DMS53 treated with DMSO at 0.1 percent for 48 hours (cell line): ENCODE measurements around the gene DDX10.
A peak's percentile ranks its signal among the peaks of the same experiment; 100 is the strongest.
"Not testable (repeated sequence)": the region's sequence is repeated elsewhere in the genome, so short reads cannot be mapped to it uniquely, and the experiment has no call there.

Experiments used
- DNase-seq: peaks from one replicate; lab custom pipeline; 2025; ENCODE audit not compliant: unreplicated experiment; lab: John Stamatoyannopoulos, UW

Gene DDX10

DNA sequence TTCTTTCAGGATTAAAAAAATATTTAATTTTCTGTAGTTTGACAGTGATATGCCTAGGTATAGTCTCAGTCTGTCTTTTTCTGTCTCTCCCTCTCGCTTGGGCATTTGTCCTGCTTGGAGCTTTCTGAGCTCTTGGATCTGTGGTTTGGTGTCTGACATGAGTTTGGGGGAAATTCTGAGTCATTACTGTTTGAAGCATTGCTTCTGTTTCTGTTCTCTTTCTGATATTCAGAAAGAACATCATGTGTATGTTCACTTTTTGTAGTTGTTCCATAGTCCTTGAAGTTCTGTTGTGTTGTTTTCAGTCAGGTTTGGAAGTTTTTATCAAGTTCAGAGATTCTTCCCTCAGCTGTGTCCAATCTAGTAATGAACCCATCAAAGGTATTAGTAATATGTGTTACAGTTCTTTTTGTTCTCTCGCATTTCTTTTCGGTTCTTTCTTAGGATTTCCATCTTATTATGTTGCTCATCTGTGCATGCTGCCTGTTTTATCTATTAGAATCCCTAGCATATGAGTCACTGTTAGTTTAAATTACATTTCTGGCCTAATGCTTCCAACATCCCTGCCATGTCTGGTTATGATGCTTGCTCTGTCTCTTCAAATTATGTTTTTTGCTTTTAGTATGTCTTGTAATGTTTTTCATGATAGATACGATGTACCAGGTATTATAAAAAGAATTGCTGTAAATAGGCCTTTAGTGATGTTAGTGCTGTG, 48.4 kb downstream of the DDX10 start:
- DNase-seq, result no peak

DNA sequence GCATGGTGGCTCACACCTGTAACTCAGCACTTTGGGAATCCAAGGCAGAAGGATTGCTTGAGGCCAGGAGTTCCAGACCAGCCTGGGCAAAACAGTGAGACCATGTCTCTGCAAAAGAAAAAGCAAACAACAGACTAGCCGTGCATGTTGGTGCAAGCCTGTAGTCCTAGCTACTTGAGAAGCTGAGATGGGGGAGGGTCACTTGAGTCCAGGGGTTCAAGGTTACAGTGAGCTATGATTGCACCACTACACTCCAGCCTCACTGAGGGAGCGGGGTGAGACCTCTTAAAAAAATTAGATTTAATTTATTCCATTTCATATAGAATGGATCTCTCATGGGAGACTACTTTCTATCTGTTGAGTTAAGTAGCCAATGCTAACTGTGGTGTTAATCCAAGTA, 50.4 kb downstream of the DDX10 start:
- no peak for DNase-seq

DNA sequence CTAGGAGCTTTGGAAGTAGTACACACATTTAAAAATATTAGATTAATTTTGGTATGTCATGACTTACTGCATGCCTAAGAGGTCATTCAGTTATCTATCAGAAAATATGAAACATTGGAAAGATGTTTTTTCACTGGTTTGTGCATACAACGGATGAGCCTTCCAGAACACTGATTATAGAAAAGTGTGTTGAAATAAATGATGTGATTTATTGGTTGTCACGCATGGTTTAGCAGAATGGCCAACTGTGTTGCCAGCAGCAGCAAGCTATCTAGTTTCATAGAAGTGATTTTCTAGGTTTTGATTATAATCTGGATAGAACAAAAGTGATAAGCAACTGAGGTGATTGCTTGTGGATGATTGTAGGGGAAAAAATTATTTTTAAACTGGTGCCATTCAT, 53.6 kb downstream of the DDX10 start:
- no peak for DNase-seq

DNA sequence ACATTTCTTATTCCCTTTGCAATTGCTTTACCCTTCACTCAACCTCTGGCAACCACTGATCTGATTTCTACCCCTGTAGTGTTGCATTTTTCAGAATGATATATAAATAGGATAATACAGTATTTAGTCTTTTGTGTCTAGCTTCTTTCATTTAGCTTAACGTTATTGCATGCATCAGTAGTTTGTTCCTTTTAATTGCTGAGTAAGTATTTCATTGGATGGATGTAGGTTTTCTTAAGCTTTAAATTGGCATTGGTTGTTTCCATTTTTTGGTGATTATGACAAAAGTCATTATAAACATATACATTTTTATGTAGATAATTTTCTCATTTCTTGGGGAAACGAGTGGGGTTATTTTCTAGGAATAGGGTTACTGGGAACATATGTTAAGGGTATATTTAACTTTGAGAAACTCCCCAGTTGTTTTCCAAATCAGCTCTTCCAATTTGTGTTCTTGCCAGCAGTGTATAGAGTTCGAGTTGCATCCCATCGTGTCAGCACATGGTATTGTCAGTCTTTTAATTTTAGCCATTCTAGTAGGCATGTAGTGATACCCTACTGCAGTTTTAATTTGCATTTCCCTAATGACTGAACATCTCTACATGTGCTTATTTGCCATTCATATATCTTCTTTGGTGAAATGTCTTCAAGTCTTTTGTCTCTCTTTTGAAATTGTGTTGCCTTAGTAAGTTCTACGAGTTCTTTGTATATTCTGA, 60.3 kb downstream of the DDX10 start:
- DNase-seq, result no peak

DNA sequence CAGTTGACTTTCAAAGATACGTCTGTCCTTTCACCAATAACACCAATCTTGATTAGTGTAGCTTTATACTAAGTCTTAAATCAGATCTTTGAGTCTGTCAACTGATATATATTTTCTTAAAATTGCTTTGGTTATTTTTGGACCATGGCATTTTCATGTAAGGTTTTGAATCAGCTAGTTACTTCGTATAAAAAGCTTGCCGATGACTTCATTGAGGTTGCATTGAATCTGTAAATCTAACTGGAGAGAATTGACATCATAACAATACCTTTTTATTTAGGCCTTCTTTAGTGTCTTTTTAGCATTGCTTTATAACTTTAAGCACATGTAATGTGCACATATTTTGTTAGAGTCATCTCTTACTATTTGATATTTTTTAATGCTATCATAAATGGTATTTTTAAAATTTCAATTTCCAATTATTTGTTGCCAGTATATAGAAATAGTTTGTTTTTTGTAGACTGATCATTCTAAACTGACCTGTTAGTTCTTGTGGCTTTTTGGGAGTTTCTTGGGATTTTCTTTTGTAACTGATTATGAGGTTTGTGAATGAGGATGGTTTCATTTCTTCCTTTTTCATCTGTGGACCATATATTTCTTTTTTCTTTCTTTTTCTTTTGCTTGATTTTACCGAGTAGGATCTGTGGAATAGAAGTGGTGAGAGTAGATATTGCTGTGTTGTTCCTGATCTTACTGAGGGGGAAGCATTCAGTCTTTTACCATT, 61.4 kb downstream of the DDX10 start:
- DNase-seq, result no peak

DNA sequence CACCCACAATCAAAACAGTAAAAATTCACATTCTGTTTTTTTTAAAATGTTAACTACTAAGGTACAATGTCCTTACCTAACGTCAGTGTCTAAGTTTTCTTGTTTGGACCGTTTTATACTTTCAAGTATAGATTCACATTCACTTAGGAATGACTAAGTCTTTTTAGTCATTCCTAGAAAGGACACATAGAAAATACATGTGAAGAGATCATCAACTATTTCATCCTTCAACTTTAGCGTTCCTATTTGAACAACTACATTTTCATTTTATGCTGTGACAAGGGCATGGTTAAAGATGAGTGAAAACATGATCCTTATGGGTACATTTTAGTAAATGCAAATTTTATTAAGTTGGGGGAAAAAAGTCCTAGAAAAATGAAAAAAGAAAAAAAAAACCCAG, 62.8 kb downstream of the DDX10 start:
- DNase-seq, result no peak

DNA sequence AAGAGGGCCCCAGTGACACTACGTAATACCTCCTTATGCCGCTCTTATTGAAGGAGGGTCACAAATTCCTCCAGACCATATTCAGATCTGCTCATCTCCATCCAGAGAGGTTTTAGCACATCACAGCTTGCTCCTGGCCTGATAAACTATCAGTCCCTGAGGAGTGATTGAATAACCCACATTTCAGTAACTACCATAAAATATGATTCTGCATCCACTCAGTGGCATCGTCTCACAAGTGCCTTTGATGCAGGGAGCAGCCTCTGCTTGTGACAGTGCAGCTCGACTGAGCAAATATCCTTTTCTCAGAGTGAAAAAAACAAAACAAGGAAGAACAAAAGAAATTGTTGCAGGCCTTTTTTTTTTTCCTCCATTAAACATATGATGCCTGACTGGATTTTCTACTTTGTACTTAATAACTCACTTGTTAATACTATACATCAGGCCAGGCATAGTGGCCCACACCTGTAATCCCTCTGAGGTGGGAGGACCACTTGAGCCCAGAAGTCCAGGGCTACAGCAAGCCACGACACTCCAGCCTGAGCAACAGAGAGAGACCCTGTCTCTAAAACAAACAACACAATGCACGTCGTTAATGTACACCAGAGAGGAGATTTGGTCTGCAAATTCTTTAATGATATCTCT, 64.5 kb downstream of the DDX10 start:
- DNase-seq, result no peak

DNA sequence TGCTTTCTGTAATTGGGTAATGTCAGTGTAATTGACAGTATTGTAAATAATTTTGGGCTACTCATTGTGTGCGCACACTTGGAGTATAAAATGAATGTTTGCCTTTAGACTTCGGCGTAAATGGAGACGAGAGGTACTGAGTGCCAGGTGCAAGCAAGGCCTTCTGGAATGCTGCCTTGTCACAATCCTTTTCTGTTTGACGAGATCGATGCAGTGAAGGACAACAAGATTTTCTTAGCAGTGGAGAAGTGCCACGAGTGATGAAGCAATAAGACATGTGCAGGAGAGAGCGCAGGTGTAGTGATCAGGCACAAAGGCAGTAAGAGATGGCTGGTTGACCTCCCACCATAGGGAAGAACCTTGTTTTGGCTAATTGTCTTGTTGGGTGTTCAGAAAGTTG, 67.5 kb downstream of the DDX10 start:
- peak; percentile 21 for DNase-seq

DNA sequence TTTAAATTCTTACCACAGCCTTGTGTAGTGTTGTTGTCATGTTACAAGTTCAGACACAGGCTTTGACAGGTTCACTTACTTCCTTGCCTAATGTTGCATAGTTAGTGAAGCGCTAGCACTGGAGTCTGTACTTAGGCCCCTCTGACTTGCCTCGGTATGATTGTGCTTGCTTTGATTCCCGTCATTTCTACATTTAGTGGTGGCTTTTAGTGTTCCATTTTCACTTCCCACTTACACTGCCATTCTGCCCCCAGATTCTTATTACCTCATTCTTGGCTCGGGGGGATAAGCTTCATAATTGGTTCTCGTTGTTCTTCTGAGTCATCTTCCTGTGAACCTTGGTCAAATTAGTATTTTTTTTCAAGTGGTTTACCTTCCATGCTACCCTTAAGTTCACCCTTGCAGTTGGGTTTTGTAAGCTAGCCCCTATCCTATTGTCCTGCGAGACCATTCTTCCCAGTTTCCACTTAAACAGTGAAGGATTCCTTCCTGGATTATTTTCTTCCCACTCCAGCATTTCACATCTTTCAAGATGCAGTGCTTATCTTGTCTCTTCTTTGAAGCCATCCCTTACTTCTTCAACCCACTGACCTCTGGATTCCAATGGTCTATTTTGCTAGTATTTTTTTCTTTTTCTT, 68.7 kb downstream of the DDX10 start:
- no peak for DNase-seq

DNA sequence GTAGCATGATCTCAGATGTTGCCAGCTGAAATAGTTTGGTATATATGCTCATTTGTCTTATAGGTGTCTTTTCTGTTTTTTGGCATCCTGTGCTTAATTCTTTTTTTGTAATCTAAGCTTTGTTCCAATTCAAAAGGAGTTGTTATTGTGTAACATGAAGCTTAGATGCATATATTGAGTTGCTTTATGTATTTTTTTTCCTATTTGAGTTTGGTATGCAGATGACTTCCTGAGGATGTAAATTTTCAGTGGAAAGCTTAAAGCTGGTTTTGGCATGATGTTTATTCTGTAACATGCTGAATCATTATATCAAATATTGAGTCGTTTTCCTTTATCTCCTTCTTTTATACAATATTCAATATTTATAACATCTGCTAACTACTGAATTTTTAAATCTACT, 69.4 kb downstream of the DDX10 start:
- DNase-seq, result no peak

DNA sequence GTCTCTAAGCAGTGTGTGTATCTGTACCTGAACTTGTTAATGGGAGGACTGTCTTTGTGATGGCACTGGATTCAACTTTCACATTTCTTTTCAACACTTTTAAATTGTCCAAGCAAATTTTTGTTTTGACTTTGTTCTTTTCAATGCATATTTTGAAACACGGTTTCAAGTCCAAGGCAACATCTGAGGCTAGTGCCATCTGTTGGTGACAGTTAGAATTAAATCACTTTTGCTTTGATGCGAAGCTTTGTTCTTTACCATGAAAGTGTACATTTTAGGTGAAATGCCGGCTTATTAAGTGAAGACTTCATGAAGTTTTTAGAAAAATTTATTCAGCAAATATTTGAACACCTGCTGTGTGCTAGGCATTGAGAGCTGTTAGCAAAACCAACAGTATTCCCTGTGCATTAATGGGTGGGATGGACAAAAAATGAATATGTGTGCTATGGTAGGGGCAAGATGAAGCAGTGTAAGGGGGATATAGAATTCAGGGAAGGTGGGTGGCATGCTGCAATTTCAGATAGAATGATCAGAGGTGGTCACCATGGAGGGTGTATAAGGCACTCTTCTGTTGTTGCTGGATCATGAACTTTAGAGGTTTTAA, 70.2 kb downstream of the DDX10 start:
- peak; percentile 42 for DNase-seq

DNA sequence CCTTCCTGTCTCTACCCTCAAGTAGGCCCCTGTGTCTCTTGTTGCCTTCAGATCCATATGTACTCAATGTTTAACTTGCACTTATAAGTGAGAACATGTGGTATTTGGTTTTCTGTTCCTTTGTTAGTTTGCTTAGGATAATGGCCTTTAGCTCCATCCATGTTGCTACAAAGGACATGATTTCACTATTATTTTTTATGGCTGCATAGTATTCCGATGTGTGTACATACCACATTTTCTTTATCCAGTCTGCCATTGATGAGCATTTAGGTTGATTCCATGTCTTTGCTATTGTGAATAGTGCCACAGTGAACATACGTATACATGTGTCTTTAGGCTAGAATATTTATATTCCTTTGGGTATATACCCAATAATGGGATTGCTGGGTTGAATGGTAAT, 75.3 kb downstream of the DDX10 start:
- DNase-seq, result not testable (repeated sequence)

DNA sequence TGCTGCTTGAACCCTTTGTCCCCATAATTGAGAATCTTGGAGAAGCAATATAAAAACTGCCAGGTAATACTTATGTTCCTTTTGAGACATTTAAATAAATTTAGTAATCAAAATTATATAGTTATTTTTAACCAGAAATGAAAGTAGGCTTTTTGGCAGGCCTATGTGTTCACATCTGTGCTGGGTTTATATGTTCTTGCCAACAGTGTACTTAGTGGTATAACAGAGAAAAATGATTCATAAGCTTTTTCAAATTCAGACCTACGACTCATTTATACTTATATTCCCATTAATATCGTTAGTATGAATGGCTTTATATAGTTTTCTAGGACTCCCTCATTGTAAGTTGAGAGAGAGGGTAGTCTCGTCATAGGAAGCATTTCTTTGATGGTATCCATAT, 79.0 kb downstream of the DDX10 start:
- no peak for DNase-seq

DNA sequence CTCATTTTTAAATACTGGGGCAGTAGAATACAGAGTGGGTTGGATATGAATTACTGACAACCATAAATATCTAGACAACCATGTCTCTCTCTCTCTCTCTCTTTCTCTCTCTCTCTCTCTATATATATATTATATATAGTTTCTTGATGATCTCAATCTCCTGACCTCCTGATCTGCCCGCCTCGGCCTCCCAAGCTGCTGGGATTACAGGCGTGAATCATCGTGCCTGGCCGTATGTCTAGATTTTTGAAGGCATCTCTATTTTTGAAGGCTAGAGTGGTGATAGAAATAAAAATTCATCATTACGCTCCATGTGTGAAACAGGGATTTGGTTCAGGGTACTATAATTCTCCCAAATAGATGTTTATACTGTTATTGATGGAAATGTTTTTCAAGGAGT, 84.1 kb downstream of the DDX10 start:
- DNase-seq, result no peak

DNA sequence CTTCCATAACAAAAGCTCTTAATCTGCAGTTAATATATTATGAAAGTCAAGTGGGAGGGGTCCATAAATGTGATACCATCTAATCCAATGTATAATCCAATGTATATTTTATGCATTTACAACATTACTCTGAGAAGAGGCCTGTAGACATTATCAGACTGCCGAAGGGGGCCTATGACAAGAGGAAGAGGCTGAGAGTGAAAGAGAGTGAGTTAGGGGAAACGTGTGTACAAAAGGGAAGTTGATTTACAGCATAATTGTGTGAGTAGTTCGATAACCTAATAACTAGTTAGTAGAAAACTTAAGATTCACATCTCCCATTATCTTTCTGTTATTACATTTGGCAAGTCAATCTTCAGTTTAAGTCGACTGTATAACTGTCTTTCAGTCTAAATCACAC, 86.6 kb downstream of the DDX10 start:
- DNase-seq, result no peak

DNA sequence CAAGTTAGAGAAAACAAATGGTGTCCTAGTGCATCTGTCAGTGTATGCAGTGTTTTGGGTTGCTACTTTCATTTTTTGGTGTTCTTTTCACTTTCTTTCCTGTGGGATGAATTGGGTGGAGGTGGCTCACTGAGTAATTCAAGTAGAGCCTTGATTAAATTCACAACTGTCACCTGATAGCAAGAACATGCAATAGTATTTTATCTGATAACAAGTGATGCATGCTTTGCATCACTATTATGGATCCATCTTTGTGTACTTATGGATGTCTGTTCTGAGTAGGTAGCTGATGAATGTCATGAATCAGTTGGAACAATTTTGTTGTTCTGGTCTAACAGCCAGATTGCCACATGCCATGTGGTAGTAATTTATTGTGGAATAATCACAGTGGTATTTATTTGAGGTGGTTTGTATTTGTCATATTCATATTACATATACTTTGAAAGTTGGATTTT, 87.5 kb downstream of the DDX10 start:
- no peak for DNase-seq

DNA sequence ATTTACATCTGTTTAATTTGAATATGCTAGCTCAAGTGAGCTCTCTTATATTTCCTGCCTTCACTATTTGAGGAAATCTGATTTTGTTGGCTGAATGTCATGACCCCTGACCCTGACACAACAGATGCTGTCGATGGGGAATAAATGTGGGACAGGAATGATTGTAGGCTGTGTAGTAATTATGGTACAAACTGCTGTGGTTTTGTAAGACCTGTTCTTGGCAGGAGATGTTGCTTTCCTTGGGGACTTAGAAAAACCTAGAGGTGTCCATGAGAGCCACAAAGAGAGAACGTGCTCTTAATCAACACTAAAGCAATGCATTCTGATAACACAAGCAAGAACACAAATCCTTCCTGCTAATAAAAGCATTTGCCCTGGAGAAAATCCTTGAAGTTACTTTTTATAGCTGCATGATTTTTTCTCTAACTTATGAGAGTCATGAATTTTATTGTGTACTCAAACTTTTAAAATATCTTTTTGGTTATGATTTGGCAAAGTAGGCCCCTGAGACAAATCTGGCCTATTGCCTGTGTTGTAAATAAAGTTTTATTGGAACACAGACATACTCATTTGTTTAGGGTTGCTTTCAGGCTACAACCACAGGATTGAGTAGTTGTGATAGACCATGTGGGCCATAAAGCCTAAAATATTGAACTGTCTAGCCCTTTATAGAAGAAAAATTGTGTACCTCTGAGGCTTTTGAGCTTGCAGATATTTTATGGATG, 90.2 kb downstream of the DDX10 start:
- no peak for DNase-seq

DNA sequence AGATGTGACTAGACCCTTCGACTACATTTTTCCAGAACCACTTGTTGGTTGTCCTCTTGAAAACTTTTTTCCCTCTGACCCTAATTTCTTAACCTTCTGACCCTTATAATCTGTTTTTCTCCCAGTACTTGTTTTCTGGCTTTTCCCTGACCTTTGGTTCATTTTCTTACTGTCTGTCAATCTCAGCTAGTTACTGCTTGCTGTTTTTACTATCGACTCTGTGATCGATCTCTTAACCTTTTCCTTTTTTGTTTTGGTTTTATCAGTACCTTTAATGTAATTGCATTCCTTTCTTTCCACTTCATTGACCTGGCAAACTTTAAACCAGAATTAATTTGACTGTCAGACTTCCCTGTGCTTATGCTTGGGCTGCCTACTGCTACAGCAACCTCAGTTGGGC, 92.8 kb downstream of the DDX10 start:
- no peak for DNase-seq

DNA sequence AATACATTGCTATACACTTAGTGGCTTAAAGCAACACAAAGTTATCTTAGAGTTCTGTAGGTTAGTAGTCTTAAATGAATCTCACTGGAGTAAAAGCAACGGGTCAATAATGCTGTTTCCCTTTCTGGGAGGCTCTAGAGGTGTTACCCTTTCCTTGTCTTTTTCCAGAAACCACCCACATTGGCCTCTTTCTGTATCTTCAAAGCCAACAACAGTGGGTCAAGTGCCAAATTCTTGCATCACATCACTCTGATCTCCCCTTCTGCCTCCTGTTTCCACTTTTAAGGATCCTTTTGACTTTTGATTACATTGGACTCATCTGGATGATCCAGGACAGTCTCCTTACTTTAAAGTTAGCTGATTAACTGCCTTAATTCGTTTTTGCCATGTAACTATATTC, 93.6 kb downstream of the DDX10 start:
- DNase-seq, result no peak

DNA sequence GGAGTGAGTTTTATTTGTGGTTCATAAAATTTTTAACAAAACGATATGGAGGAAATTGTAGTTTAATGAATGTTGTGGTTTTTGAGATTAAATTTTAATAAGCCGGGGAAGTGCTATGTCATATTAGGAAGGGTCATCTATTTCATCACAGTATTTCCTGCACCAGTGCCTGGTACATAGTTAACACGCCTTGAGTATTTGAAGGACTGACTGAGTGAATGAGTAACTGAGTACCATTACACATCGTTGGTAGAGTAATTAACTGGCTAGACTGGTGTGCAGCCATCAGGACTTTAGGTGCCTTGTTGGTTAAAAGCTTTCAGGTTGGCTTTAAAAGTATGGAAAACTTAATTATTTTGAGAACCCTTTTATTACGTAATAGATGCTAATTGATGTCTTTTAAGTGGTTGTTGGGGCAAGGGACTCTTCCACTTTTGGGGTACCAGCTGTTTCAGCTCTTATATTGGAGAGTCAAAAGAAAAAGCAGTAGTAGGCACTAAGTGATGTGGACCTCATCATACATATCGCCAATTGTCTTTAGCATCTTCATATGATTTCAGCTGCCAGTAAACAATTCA, 101.8 kb downstream of the DDX10 start:
- DNase-seq, result no peak
